Activated T-helper 2 cell treated with anti-CD3 and anti-CD28 coated beads, Interferon-gamma antibody, Interleukin-2, Interleukin-4, amounts not matched to agents 10 μg/mL and 5 μg/mL and 100 μg/mL, durations not matched to agents 14 hours and 24 hours and 36 hours (primary cell): Measurements from ENCODE around the gene SYDE1. TPM values are rescaled to one million over a fixed set of nuclear protein-coding genes. Genes with fewer than 3 reads are reported as not detected.

Experiments
- DNase-seq: peaks from one replicate; pipeline ENCODE4 v3.0.0; 2021; ENCODE audit warnings: low spot score
- H3K27ac Mint-ChIP-seq: one replicate; pipeline ENCODE4 v1.8.0; 2021; ENCODE audit warnings: mixed read lengths
- H3K27me3 Mint-ChIP-seq: one replicate; pipeline ENCODE4 v1.8.0; 2021; ENCODE audit warnings: low read depth, mixed read lengths
- H3K36me3 Mint-ChIP-seq: one replicate; pipeline ENCODE4 v1.8.0; 2021; ENCODE audit warnings: low read depth, mixed read lengths
- H3K4me1 Mint-ChIP-seq: one replicate; pipeline ENCODE4 v1.8.0; 2021; ENCODE audit warnings: low read depth, mixed read lengths
- H3K4me3 Mint-ChIP-seq: one replicate; pipeline ENCODE4 v1.8.0; 2021; ENCODE audit warnings: low read depth, mild to moderate bottlenecking, moderate library complexity, mixed read lengths
- H3K9me3 Mint-ChIP-seq: one replicate; pipeline ENCODE4 v1.8.0; 2021; ENCODE audit warnings: mixed read lengths
- intact Hi-C: fragments of 100-400 bp; cut with micrococcal nuclease; formaldehyde crosslinking; loops from one replicate; pipeline ENCODE4 v1.15.1; 2023
- total RNA-seq: library from RNA; stranded (reverse); gene quantifications from 2 replicates; pipeline ENCODE4 v1.2.3, GENCODE V29; 2022

SYDE1 gene
- total RNA-seq, 1 donor from 2014 or later = 1.9 TPM

DNA sequence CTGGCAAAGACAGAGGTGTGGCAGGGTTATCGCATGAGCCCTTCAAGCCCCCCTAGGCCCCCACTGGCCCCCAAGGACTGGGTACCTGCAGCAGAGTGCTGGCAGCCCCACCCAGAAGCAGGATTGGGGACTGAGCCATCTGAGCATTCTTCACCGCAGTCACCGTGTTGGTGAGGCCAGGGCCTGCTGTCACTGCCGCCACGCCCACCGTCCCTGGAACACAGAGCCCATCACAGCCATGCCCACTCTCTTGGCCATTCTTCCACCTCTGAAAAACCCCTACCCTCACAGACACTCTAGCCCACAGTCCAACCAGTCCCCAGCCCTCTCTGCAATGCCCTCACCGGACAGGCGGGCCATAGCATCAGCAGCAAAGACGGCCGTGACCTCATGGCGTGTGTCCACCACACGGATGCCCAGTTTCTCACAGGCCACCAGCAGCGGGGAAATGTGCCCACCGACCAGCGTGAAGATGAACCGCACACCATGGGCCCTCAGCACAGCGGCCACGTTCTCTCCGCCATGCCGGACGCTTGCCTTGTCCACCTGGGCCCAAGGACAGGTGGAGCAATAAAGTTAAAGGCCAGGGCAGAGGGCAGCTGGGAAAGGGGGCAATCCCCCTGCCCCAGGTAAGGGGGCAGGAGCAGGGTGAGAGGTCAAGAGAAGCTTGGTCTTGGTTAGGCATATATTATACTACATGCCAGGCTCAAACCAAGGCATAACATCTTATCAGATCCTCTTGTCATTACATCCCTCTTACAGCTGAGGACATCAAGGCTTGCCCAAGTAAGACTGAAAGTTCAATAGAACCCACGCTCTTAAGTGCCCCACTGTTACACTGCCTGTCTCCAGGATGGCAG, 16.1 kb downstream of the SYDE1 start:
- no peaks in the 10 kb centered on the region for H3K27me3 Mint-ChIP-seq
- H3K9me3 Mint-ChIP-seq = peaks cover 4% of the 10 kb centered on the region
- DNase-seq = no peak
- H3K4me1 Mint-ChIP-seq = peaks cover 13% of the 10 kb centered on the region
- H3K4me3 Mint-ChIP-seq = peak overlapping the region; percentile 99
- intact Hi-C loops = no loop called here
- H3K27ac Mint-ChIP-seq = no peak overlapping the region
- H3K36me3 Mint-ChIP-seq = peaks cover 42% of the 10 kb centered on the region

DNA sequence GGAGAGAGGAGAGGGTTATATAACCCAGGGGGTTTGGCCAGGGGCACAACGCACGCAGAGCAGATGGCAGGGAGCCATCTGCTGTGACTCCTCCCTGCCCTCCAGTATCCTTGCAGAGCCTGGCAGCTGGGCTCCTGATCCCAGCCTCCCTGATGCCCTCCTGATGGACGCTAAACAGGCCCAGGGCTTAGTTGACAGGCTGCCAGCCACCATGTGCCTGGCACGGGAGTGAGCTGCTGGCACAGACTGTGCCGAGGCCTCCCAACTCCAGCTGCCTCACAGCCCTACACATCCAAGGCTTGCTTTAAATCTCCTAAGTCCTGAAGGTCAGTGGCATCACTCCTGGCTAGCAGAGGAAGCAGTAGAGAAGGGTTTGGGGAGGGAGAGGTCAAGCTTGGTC, 16.7 kb downstream of the SYDE1 start:
- no peak for DNase-seq
- H3K4me1 Mint-ChIP-seq = peaks cover 15% of the 10 kb centered on the region
- peak overlapping the region; percentile 99 for H3K4me3 Mint-ChIP-seq
- H3K36me3 Mint-ChIP-seq = peaks cover 36% of the 10 kb centered on the region
- H3K27me3 Mint-ChIP-seq = no peaks in the 10 kb centered on the region
- H3K27ac Mint-ChIP-seq = peak overlapping the region; percentile 99
- intact Hi-C loops = loop anchor here (2.0 kb wide), 1 partner anchor 17 kb away; the partner anchor contains the start of gene SYDE1
- H3K9me3 Mint-ChIP-seq = peaks cover 2% of the 10 kb centered on the region

DNA sequence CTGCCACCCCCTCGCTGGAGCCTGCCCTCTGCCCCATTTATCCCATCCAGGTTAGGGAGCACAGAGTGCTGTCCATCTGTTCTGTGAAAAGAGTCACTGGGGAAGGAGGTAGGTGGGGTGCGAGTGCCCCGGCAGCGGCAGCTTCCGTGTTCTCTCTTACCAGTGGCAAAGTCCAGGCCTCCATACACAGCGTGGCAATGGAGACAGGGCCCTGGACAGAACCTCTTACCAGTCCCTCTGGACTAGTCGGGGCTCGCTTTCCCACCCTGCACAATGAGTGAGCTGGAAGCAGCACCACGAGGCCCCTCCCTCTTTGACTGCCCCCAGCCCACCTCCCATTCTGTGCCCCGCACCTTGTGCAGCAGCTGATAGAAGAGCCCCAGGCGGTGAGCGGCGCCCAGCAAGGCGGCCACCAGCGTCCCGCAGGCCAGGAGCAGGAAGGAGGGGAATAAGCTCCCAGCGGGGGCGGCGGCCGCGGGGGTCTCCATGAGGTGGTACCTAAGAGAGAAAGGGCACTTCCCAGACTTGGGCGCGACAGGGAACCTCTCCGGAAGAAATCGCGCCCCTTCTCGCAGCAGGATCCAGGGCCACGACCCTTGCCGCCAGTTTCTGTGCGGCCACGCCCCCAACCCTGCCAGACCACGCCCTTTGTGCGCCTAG, 17.5 kb downstream of the SYDE1 start:
- no peak for DNase-seq
- Mint-ChIP-seq H3K4me1 (peaks cover 19% of the 10 kb centered on the region), H3K27me3 (no peaks in the 10 kb centered on the region), H3K36me3 (peaks cover 28% of the 10 kb centered on the region), H3K4me3 (peak overlapping the region; percentile 99), H3K9me3 (no peaks in the 10 kb centered on the region), H3K27ac (peak overlapping the region; percentile 99)
- intact Hi-C loops = loop anchor here (2.0 to 5.0 kb wide), 2 partner anchors 18 to 293 kb away; partner anchors contain the start of genes AKAP8L and SYDE1

DNA sequence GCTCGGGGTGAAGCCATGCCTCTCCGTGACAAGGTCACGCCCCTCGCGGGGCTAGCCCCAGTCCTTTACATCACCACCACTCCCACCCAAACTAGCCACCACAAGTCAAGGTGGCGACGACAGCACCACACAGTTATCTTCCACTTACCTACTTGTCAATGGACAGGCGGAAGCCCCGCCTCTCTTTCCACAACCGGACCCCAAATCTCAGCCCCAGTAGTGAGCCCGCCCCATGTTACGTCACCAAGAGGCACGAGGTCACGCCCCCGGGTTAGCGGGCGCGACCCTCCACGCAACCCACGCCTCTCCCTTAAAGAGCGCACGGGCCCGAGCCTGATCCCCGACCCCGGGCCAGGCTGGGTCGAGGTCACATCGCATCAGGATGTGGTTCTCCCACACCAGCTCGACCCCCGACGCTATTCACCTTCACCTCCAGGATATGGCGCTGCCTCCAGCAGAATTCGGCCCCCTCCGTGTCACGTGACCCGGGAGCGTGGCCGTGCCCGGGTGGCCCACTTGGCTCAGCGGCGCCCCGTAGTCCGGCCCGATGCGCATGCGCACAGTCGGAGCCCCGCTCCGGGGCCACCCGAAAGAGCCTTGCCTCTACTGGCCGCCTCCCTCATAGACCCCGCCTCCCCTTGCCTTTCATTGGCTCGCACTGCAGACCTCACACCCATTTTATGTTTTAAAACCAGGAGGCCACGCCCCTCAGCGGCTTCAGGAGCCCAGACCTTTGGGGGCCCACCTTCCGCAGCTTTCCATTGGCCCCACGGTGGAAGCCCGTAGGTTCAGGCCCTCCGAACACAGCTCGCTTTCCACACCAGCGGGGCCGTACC, 18.2 kb downstream of the SYDE1 start:
- Mint-ChIP-seq H3K4me3 (peak overlapping the region; percentile 99), H3K27me3 (no peaks in the 10 kb centered on the region), H3K36me3 (peaks cover 20% of the 10 kb centered on the region), H3K4me1 (peaks cover 26% of the 10 kb centered on the region), H3K9me3 (no peaks in the 10 kb centered on the region), H3K27ac (peak overlapping the region; percentile 99)
- DNase-seq = peak; percentile 97
- intact Hi-C loops = loop anchor here (2.0 to 5.0 kb wide), 2 partner anchors 19 to 292 kb away; partner anchors contain the start of genes AKAP8L and SYDE1

DNA sequence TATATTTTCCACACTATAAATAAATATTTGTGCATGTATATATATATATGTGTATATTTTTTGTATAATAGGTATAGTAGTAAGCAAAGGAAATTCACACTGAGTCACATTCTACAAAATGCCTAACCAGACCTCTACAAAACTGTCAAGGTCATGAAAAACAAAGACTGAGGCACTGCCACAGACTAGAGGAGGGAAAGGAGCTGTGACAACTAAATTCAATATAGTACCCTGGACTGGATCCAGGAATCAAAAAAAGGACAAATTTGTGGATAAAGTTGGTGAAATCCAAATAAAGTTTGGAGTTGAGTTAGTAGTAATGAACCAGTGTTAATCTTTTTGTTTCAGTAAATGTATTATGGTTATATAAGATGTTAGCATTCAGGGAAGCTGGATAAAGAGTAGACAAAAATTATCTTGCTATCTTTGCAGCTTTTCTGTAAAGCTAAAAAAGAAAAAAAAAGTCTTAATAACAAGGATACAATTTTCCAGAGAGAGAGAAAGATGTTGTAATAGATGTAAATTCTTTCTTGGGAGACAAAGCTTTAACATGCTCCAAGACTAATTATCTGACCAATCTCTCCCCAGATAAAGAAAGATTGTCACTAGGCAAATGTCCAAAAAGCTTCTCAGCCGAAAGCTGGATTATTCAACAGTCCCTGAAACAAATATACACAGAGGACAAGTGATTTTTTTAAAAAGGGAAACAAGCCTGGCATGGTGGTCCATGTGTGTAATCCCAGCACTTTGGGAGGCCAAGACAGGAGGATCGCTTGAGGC, 19.1 kb downstream of the SYDE1 start:
- intact Hi-C loops = loop anchor here (5.0 kb wide), 1 partner anchor 291 kb away; the partner anchor contains the start of gene AKAP8L
- no peaks in the 10 kb centered on the region for H3K27me3 Mint-ChIP-seq
- peaks cover 12% of the 10 kb centered on the region for H3K36me3 Mint-ChIP-seq
- H3K9me3 Mint-ChIP-seq = no peaks in the 10 kb centered on the region
- DNase-seq = no peak
- H3K4me1 Mint-ChIP-seq = peaks cover 26% of the 10 kb centered on the region
- H3K4me3 Mint-ChIP-seq = no peak overlapping the region
- H3K27ac Mint-ChIP-seq = no peak overlapping the region

DNA sequence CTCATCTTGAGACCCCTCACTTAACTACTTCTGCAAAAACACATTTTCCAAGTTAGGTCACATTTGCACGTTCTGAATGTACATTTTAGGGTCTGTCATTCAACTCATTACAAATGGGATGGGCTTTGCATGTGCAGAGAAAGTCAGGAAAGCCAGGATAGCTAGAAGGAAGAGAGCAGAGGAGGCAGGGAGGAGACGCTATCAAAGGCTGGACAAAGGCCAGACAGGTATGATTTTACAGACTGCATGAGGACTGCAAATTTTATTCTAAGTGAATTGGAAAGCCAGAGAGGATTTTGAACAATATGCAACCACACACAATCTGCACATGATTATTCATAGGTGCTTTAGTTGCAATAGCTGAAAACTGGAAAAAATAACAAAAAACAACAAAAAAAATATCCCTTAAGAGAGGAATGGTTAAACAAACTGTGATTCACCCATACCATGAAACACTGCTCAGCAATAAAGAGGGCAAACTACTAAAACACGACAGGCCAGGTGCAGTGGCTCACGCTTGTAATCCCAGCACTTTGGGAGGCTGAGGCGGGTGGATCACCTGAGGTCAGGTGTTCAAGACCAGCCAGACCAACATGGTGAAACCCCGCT, 21.1 kb downstream of the SYDE1 start:
- no peak for DNase-seq
- intact Hi-C loops = loop anchor here (5.0 kb wide), 1 partner anchor 289 kb away; the partner anchor contains the start of gene AKAP8L
- Mint-ChIP-seq H3K36me3 (peaks cover under 1% of the 10 kb centered on the region), H3K9me3 (no peaks in the 10 kb centered on the region), H3K4me3 (no peak overlapping the region), H3K27me3 (no peaks in the 10 kb centered on the region), H3K27ac (no peak overlapping the region), H3K4me1 (peaks cover 26% of the 10 kb centered on the region)

DNA sequence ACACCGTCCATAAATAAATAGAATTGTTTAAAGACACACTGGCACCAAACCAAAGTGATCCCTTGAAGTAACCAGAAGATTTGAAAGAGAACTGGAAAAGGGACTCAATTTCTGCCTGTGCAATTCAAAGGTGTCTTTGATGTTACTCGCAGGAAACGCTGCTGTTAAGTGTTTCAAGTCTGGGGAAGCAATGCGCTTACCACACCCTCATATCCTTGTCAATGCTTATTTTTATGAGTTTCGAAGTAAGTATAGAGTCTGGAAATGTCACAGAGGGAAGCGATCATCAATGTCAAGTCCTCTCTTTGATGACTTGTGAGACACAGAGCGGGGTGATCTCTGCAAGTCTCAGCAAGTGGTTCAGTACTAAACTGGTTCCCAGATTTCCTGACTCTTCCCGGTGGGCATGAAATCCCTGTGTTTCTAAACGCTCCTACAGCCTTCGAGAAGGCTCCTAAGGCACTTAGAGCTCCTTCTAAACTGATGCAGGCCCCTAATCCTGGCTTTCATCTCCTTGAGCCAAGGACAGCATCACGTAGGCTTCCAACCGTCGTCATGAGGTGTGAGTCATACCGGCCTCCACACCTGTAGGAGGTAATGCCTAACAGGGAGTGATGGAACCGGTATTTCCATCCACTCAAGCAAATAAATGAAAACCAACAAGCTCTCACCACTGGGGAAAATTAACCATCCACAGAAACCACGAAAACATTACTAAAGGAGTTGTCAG, 22.8 kb downstream of the SYDE1 start:
- Mint-ChIP-seq H3K36me3 (no peaks in the 10 kb centered on the region), H3K4me3 (no peak overlapping the region), H3K4me1 (peaks cover 18% of the 10 kb centered on the region), H3K27me3 (no peaks in the 10 kb centered on the region), H3K9me3 (no peaks in the 10 kb centered on the region), H3K27ac (peak overlapping the region; percentile 85)
- DNase-seq = no peak
- intact Hi-C loops = loop anchor here (5.0 kb wide), 1 partner anchor 287 kb away; the partner anchor contains the start of gene AKAP8L

DNA sequence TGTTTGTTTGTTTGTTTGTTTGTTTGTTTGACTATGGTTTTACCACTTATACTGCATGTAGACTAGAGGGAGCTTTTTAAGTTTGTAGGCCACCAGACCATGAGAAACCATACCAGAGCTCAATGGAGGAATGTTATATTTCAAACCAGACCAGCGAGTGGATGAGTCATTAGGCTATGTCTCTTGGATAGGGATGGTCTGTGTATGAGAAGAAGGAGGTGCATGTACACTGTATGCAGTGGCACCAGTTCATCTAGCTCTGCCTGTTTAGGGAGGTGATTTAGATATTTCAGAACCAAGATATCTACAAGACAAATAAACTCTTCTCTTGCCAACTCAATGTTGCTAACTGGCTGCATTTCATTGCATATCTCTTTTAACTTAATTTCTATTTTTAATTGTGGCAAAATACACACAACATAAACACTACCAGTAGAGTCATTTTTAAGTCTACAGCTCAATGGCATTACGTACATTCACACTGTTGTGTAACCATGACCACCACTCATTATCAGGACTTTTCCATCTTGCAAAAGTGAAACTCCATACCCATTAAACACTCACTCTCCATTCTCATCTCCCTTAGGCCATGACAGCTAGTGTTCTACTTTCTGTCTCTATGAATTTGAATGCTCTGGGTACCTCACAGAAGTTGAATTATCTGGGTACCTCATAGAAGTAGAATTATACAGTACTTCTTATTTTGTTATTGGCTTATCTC, 29.2 kb downstream of the SYDE1 start:
- Mint-ChIP-seq H3K36me3 (no peaks in the 10 kb centered on the region), H3K27me3 (no peaks in the 10 kb centered on the region), H3K4me1 (peaks cover 8% of the 10 kb centered on the region), H3K9me3 (peaks cover 13% of the 10 kb centered on the region), H3K27ac (no peak overlapping the region), H3K4me3 (no peak overlapping the region)
- intact Hi-C loops = no loop called here
- DNase-seq = no peak

DNA sequence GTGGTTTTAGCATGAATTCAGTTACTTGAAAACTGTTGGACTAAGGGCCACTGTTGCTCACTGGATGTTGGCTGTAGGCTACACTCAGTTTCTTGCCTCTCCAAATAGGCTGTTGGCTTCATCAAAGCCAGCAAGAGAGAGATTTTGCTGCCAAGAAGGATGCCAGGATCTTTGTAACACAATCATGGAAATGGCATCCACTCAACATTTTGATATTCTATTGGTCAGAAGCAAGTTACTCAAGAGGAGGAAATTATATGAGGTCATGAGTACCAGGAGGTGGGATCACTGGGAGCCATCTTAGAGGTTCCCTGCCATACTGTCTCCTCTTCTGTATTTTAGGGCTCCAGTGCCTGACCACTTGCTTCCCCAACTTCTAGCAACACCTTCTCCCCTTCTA, 30.6 kb downstream of the SYDE1 start:
- H3K9me3 Mint-ChIP-seq = peaks cover 13% of the 10 kb centered on the region
- no peak overlapping the region for H3K4me3 Mint-ChIP-seq
- H3K27me3 Mint-ChIP-seq = no peaks in the 10 kb centered on the region
- H3K27ac Mint-ChIP-seq = no peak overlapping the region
- peaks cover 8% of the 10 kb centered on the region for H3K4me1 Mint-ChIP-seq
- no peaks in the 10 kb centered on the region for H3K36me3 Mint-ChIP-seq
- DNase-seq = no peak
- intact Hi-C loops = no loop called here

DNA sequence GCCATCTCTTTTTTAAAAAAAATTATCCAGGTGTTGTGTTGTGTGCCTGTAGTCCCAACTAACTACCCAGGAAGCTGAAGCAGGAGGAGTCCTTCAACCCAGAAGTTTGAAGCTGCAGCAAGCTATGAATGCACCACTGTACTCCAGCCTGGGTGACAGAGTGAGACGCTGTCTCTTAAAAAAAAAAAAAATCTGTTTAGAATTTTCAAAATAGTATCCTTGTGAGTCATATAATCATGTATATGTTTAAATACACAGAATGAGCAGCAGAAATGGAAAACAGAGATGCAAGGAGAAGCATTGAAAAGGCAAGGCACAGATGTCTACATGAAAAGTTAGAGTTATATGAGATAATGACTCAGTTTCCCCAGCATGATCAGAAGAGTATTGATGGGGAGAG, 31.2 kb downstream of the SYDE1 start:
- intact Hi-C loops = no loop called here
- H3K27ac Mint-ChIP-seq = no peak overlapping the region
- H3K27me3 Mint-ChIP-seq = no peaks in the 10 kb centered on the region

DNA sequence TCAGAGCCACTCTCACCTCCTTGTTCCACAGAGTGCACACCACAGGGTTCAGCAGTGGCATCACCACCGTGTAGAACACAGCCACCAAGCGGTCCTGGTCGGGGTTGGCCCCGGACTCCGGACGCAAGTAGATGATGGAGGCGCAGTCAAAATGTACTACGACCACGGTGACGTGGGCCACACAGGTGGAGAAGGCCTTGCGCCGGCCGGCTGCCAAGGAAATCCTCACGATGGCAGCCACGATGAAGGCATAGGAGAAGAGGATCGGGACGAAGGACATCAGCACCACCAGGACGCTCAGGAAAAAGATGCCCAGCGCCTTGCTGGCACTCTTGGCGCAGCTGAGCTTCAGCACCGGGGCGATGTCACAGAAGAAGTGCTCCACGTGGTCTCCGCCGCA, 33.9 kb downstream of the SYDE1 start:
- peaks cover 2% of the 10 kb centered on the region for H3K27me3 Mint-ChIP-seq
- intact Hi-C loops = no loop called here
- DNase-seq = no peak
- H3K4me1 Mint-ChIP-seq = peaks cover 8% of the 10 kb centered on the region
- no peak overlapping the region for H3K27ac Mint-ChIP-seq
- H3K9me3 Mint-ChIP-seq = peaks cover 13% of the 10 kb centered on the region
- no peaks in the 10 kb centered on the region for H3K36me3 Mint-ChIP-seq
- no peak overlapping the region for H3K4me3 Mint-ChIP-seq

More for the DNA sequence above, 31.2 kb downstream of the SYDE1 start:
- Mint-ChIP-seq H3K4me3 (no peak overlapping the region), H3K9me3 (peaks cover 13% of the 10 kb centered on the region), H3K4me1 (peaks cover 8% of the 10 kb centered on the region), H3K36me3 (no peaks in the 10 kb centered on the region)
- DNase-seq = no peak
